HL-60/S4 treated with retinoic acid at 250 ng/mL for 4 days and 3 days (cell line): ENCODE data around the gene CATSPER3.

ENCODE experiments used
- in situ Hi-C: fragments of 300-500 bp; cut with MboI; formaldehyde crosslinking; loops from 2 replicates; pipeline ENCODE4 v1.7.0; 2022; ENCODE audit warnings: low sequenced_read_pairs

CATSPER3 gene

GRCh38 chr5:135009736-135010501 lies 42.2 kb downstream of the CATSPER3 start:
- in situ Hi-C loops: loop anchor here (25.0 kb wide), 1 partner anchor 177 kb away; no protein-coding TSS in a partner anchor

GRCh38 chr5:135010502-135011354 lies 43.0 kb downstream of the CATSPER3 start:
- in situ Hi-C loops: loop anchor here (25.0 kb wide), 1 partner anchor 177 kb away; no protein-coding TSS in a partner anchor

GRCh38 chr5:135011355-135012032 lies 43.8 kb downstream of the CATSPER3 start:
- in situ Hi-C loops: loop anchor here (25.0 kb wide), 1 partner anchor 176 kb away; no protein-coding TSS in a partner anchor

GRCh38 chr5:135012033-135012588 lies 44.4 kb downstream of the CATSPER3 start:
- in situ Hi-C loops: loop anchor here (25.0 kb wide), 1 partner anchor 175 kb away; no protein-coding TSS in a partner anchor

- in situ Hi-C loops: loop anchor here (25.0 kb wide), 1 partner anchor 174 kb away; no protein-coding TSS in a partner anchor
These were observed 45.3 kb downstream of the CATSPER3 start for GRCh38 chr5:135012951-135013391.

GRCh38 chr5:135013445-135013844 lies 45.7 kb downstream of the CATSPER3 start:
- in situ Hi-C loops: loop anchor here (25.0 kb wide), 1 partner anchor 174 kb away; no protein-coding TSS in a partner anchor

- in situ Hi-C loops: loop anchor here (25.0 kb wide), 1 partner anchor 173 kb away; no protein-coding TSS in a partner anchor
These were observed 46.4 kb downstream of the CATSPER3 start for GRCh38 chr5:135013947-135014570.

- in situ Hi-C loops: loop anchor here (25.0 kb wide), 1 partner anchor 171 kb away; no protein-coding TSS in a partner anchor
These were observed 48.2 kb downstream of the CATSPER3 start for GRCh38 chr5:135015942-135016341.

- in situ Hi-C loops: loop anchor here (25.0 kb wide), 1 partner anchor 170 kb away; no protein-coding TSS in a partner anchor
These were observed 49.2 kb downstream of the CATSPER3 start for GRCh38 chr5:135016861-135017290.

- in situ Hi-C loops: loop anchor here (25.0 kb wide), 1 partner anchor 169 kb away; no protein-coding TSS in a partner anchor
These were observed 50.8 kb downstream of the CATSPER3 start for GRCh38 chr5:135018457-135018856.

- in situ Hi-C loops: loop anchor here (25.0 kb wide), 1 partner anchor 168 kb away; no protein-coding TSS in a partner anchor
These were observed 51.6 kb downstream of the CATSPER3 start for GRCh38 chr5:135019314-135019713.

GRCh38 chr5:135020111-135020895 lies 52.6 kb downstream of the CATSPER3 start:
- in situ Hi-C loops: loop anchor here (25.0 kb wide), 1 partner anchor 167 kb away; no protein-coding TSS in a partner anchor

- in situ Hi-C loops: loop anchor here (25.0 kb wide), 1 partner anchor 162 kb away; no protein-coding TSS in a partner anchor
These were observed 57.4 kb downstream of the CATSPER3 start for GRCh38 chr5:135024956-135025729.

- in situ Hi-C loops: no loop called here
These were observed 58.3 kb downstream of the CATSPER3 start for GRCh38 chr5:135025730-135026644.

- in situ Hi-C loops: no loop called here
These were observed 59.0 kb downstream of the CATSPER3 start for GRCh38 chr5:135026645-135027265.

- in situ Hi-C loops: no loop called here
These were observed 59.6 kb downstream of the CATSPER3 start for GRCh38 chr5:135027266-135027696.
